ENCODE measurements around the gene FRMD4A.

FRMD4A gene

DNA sequence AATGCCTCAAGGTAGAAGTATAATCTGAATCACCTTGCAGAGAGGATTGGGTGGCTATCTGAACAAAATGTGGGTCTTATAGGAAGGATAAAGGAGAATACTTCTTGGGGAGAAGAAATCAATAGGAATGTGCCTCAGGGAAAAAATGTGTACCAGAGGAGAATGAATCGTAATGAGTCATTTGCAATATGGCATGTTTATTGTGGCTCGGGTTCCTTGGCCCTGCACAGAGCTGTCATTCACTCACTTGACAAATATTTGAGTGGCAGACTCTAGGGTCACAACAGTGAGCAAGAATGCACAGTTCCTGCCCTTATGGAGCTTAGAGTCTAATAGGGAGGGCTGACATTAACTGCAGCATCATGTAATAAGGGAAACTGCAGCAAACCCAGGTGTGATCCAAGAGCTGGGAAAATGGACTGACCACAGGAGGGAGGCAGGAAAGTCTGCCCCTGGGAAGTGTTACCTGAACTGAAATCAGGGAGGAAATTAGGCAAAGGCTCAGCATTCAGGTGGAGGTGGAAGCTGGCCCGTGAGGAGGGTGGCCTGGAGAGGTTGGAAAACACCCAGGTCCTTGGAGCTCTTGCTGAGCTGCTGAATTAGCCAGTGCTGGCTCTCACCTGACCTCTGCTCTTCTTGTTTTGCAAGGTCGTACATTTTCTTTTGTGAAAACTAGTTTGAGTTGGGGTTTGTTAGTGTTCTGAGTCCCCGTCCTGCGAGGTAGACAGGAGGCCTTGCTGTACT lies 203.9 kb downstream of the FRMD4A start:
- peak; percentile 12 for DNase-seq
- TF ChIP-seq, protein P1, sequence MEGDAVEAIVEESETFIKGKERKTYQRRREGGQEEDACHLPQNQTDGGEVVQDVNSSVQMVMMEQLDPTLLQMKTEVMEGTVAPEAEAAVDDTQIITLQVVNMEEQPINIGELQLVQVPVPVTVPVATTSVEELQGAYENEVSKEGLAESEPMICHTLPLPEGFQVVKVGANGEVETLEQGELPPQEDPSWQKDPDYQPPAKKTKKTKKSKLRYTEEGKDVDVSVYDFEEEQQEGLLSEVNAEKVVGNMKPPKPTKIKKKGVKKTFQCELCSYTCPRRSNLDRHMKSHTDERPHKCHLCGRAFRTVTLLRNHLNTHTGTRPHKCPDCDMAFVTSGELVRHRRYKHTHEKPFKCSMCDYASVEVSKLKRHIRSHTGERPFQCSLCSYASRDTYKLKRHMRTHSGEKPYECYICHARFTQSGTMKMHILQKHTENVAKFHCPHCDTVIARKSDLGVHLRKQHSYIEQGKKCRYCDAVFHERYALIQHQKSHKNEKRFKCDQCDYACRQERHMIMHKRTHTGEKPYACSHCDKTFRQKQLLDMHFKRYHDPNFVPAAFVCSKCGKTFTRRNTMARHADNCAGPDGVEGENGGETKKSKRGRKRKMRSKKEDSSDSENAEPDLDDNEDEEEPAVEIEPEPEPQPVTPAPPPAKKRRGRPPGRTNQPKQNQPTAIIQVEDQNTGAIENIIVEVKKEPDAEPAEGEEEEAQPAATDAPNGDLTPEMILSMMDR (IDR thresholded peaks at IDR 0.05; ENCODE audit: low read depth, low read length, missing control alignments) = no peak
- in situ Hi-C loops (cut with HindIII; ENCODE audit: low pct_ligation_motif_present, low sequenced_read_pairs) = no loop called here

DNA sequence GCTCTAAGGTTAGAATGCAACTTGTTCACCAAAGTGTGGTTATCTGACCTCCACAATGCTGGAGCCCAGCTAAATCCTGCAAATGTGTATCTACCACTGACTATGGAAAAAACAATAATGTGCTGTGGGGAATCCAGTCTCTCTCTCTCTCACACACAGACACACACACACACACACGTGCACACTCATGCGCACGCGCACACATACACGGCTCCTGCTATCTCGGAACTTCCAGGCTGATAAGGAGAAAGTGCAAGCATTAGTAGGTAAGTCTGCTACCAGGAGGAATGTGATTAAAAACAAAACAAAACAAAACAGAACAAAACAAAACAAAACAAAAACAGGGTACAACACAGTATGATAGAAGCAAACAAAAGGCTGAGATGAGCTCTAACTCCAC lies 205.2 kb downstream of the FRMD4A start:
- DNase-seq = no peak
- no peak overlapping the region for H3K27ac ChIP-seq
- in situ Hi-C loops (cut with HindIII; ENCODE audit: low pct_ligation_motif_present, low sequenced_read_pairs) = no loop called here
- no peaks in the 10 kb centered on the region for H3K36me3 ChIP-seq (replicated peaks)
- H3K4me3 ChIP-seq (ENCODE audit: low read depth, low read length) = no peak overlapping the region
- no peaks in the 10 kb centered on the region for H3K27me3 ChIP-seq (replicated peaks)
- TF ChIP-seq, protein P1 (IDR thresholded peaks at IDR 0.05; ENCODE audit: low read depth, low read length, missing control alignments) = no peak

More for the DNA sequence above, 203.9 kb downstream of the FRMD4A start:
- no peak overlapping the region for H3K4me3 ChIP-seq (ENCODE audit: low read depth, low read length)
- H3K36me3 ChIP-seq (replicated peaks) = no peaks in the 10 kb centered on the region
- H3K27me3 ChIP-seq (replicated peaks) = no peaks in the 10 kb centered on the region
- no peak overlapping the region for H3K27ac ChIP-seq

DNA sequence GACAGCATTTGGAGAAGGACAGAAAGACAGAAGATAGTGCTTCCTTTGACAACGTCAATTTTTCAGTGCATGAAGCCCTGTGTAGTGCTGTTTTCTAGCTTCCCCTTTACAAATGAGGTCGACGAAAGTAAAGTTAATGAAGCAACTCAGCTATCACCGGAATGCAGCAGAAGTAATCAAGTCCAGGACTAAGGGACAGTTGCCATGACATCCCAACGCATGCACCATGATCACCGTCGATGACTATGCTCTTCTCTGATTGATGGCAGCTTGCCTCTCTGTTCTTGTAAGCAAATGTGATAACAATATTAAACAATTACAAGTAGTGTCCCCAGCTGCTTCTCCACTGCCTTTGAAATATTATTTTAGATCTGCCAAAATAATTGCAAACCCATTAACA lies 205.8 kb downstream of the FRMD4A start:
- TF ChIP-seq, protein P1 (IDR thresholded peaks at IDR 0.05; ENCODE audit: low read depth, low read length, missing control alignments) = no peak
- H3K36me3 ChIP-seq (replicated peaks) = no peaks in the 10 kb centered on the region
- H3K27me3 ChIP-seq (replicated peaks) = no peaks in the 10 kb centered on the region
- no peak for DNase-seq
- no peak overlapping the region for H3K4me3 ChIP-seq (ENCODE audit: low read depth, low read length)
- H3K27ac ChIP-seq = no peak overlapping the region
- in situ Hi-C loops (cut with HindIII; ENCODE audit: low pct_ligation_motif_present, low sequenced_read_pairs) = no loop called here

DNA sequence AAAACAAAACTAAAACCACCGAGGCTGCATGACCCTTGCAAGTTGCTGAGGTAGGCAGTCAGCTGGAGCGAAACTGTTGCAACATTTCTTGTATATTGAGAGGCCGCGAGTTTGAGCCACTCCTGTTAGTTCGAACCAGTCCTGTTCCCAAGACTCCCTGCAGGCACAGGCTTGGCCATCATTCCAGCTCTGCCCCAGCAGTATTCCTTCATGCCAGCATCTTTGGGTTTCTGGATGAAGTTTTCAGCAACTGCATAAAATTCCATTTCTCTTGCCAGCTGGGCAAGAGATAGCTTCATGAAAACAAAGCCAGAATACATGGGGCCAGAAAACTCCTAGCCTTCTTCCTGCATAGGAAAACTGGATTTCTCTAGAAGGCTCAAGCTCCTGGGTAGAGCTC lies 207.6 kb downstream of the FRMD4A start:
- Histone ChIP-seq H3K27ac (no peak overlapping the region), H3K36me3 (replicated peaks) (no peaks in the 10 kb centered on the region), H3K27me3 (replicated peaks) (no peaks in the 10 kb centered on the region), H3K4me3 (ENCODE audit: low read depth, low read length) (no peak overlapping the region)
- TF ChIP-seq, protein P1 (IDR thresholded peaks at IDR 0.05; ENCODE audit: low read depth, low read length, missing control alignments) = no peak
- DNase-seq = no peak
- in situ Hi-C loops (cut with HindIII; ENCODE audit: low pct_ligation_motif_present, low sequenced_read_pairs) = no loop called here

DNA sequence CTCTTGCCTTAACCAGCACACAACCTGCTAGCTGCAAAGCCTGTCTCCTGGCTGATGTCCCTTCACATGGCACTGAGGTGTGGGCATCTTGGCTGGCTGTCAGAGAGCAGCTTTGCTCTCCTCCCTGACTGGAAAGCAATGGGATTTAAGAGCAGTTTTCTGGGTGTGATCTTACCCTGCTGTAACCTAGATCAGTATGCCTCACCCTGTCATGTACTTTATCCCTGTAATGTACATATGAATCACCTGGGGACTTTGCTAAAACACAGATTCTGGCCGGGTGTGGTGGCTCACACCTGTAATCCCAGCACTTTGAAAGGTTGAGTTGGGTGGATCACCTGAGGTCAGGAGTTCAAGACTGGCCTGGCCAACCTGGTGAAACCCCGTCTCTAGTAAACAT lies 209.9 kb downstream of the FRMD4A start:
- in situ Hi-C loops (cut with HindIII; ENCODE audit: low pct_ligation_motif_present, low sequenced_read_pairs) = no loop called here
- Histone ChIP-seq H3K36me3 (replicated peaks) (no peaks in the 10 kb centered on the region), H3K27me3 (replicated peaks) (no peaks in the 10 kb centered on the region), H3K4me3 (ENCODE audit: low read depth, low read length) (no peak overlapping the region), H3K27ac (no peak overlapping the region)
- TF ChIP-seq, protein P1 (IDR thresholded peaks at IDR 0.05; ENCODE audit: low read depth, low read length, missing control alignments) = no peak
- DNase-seq = no peak

DNA sequence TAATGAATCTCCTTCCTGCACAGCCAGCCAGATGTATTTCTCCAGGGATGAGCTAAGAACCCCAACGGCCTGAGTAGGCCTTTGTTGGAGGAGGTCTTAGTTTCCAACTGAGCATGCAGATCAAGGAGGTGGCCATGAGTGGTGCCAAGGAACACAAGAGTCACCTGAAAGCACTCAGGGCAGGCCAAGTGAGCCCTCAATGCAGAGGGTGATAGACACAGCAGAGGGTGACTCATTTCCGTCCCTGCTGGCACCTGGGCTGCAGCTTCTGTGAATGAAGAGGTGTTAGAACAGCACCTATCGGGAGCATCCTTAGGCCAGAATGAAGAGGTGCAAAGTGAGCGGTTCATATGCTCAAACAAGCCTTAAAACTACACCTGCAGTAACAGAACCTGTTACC lies 211.8 kb downstream of the FRMD4A start:
- peaks cover under 1% of the 10 kb centered on the region for H3K27me3 ChIP-seq (replicated peaks)
- DNase-seq = no peak
- in situ Hi-C loops (cut with HindIII; ENCODE audit: low pct_ligation_motif_present, low sequenced_read_pairs) = no loop called here
- TF ChIP-seq, protein P1 (IDR thresholded peaks at IDR 0.05; ENCODE audit: low read depth, low read length, missing control alignments) = no peak
- H3K36me3 ChIP-seq (replicated peaks) = no peaks in the 10 kb centered on the region
- no peak overlapping the region for H3K4me3 ChIP-seq (ENCODE audit: low read depth, low read length)
- H3K27ac ChIP-seq = no peak overlapping the region

Measured in brain microvascular endothelial cell (primary cell).